ENCODE results near the gene PLAAT2. TPM values are rescaled to one million over a fixed set of nuclear protein-coding genes. Genes with fewer than 3 reads are reported as not detected.

Gene PLAAT2
- total and polyA plus RNA-seq, 2 donors (not counting 1 experiment from before 2014, with no cell fraction given) = 4.0 TPM; not detected in 1

DNA sequence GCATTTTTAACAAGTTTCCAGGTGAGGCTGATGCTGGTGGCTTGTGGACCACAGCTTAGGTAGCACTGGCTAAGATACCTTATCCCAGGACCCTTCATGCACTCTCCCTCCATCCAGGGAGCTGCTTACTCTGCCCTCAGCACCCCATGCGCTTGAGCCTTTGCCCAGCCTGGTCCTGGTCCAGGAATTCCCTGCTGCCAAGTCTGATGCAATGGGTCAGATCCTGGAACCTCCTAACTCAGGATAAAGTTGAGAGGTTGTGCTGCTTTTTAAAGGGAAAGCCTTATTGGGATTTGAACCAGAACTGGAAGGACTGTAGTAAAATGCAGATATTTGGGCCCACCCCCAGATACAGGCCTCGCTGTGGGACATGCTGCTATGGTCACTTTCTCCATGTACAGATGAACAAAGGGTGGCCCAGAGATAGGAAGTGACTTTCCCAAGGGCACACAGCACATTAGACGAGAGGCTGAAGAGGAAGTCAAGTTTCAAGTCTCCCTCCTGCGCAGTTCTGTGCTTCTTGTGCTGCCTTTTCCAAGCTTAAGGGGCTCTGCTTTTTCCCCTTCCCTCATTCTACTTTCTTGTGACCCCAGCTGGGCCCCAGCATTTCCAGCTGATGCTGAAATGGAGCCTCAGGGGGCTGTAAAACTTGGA lies 58.1 kb downstream of the PLAAT2 start:
- no peak overlapping the region for H3K4me3 Mint-ChIP-seq
- H3K27ac ChIP-seq (ENCODE audit: low read length in 2 of 2) = no peak overlapping the region

DNA sequence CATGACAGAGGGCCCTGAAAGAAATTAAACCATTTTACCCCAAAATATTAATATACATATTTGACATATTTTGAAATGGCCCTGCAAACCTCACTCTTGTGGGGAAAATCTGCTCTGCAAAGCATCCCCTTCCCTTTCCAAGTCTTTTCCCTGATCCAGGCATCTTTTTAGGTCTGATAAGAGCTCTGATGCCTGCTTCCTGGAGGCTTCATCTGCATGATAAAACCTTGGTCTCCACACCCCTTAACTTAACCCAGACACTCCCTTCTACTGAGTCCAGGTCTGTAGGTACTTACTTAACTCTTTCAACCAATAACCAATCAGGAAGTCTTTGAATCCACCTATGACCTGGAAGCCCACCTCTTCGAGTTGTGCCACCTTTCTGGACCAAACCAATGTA lies 59.1 kb downstream of the PLAAT2 start:
- no peaks in the 10 kb centered on the region for H4K20me1 ChIP-seq (ENCODE audit: control insufficient read depth, insufficient read depth, low read length, poor library complexity, severe bottlenecking)
- ATAC-seq (ENCODE audit: low read depth) (no peak), DNase-seq (no peak)
- no peak overlapping the region for H3K27ac ChIP-seq (ENCODE audit: low read length in 2 of 2)
- Mint-ChIP-seq H3K27ac (no peak overlapping the region), H3K4me1 (no peaks in the 10 kb centered on the region), H3K27me3 (peaks cover 27% of the 10 kb centered on the region), H3K4me3 (no peak overlapping the region), H3K9me3 (ENCODE audit: insufficient read depth) (peaks cover 9% of the 10 kb centered on the region)
- TF ChIP-seq EZH2 (IDR thresholded peaks at IDR 0.05; ENCODE audit: borderline replicate concordance, insufficient read depth, low read depth, low read length, poor library complexity, severe bottlenecking) = no peak
- TF ChIP-seq, protein P1, sequence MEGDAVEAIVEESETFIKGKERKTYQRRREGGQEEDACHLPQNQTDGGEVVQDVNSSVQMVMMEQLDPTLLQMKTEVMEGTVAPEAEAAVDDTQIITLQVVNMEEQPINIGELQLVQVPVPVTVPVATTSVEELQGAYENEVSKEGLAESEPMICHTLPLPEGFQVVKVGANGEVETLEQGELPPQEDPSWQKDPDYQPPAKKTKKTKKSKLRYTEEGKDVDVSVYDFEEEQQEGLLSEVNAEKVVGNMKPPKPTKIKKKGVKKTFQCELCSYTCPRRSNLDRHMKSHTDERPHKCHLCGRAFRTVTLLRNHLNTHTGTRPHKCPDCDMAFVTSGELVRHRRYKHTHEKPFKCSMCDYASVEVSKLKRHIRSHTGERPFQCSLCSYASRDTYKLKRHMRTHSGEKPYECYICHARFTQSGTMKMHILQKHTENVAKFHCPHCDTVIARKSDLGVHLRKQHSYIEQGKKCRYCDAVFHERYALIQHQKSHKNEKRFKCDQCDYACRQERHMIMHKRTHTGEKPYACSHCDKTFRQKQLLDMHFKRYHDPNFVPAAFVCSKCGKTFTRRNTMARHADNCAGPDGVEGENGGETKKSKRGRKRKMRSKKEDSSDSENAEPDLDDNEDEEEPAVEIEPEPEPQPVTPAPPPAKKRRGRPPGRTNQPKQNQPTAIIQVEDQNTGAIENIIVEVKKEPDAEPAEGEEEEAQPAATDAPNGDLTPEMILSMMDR (IDR thresholded peaks at IDR 0.05) = no peak
- H3K4me3 ChIP-seq (ENCODE audit: control extremely low read depth in 1 of 5, extremely low read depth in 1 of 5, insufficient read depth in 1 of 5, low read depth in 2 of 5, low read length in 4 of 5) = no peak overlapping the region
- peaks cover 0 to 14% (median 8%) of the 10 kb centered on the region in 3 donors for H3K9me3 ChIP-seq (ENCODE audit: control extremely low read depth in 1 of 3, control insufficient read depth in 2 of 3, insufficient read depth in 1 of 3, low read length in 2 of 3)
- peaks cover 0 to 16% (median 3%) of the 10 kb centered on the region in 4 experiments for H3K27me3 ChIP-seq (replicated peaks in 1 of 4; ENCODE audit: control extremely low read depth in 1 of 4, control insufficient read depth in 3 of 4, insufficient read depth in 4 of 4, low read length in 3 of 4)
- no peak overlapping the region for H3K9ac ChIP-seq (ENCODE audit: low read length)
- intact Hi-C loops (cut with micrococcal nuclease) = no loop called here
- ChIA-PET CTCF (interaction anchor here (1.1 kb wide), 1 partner anchor 25 kb away, joined by 3 read pairs; no protein-coding TSS in a partner anchor), POLR2A (no interaction called here)
- H3K36me3 ChIP-seq (replicated peaks in 1 of 2; ENCODE audit: control extremely low read depth in 1 of 2, control insufficient read depth in 1 of 2, extremely low read depth in 1 of 2, insufficient read depth in 2 of 2, low read length in 1 of 2) = no peaks in the 10 kb centered on the region
- peaks cover 4 to 7% of the 10 kb centered on the region in 2 donors for H3K4me1 ChIP-seq (ENCODE audit: control insufficient read depth in 2 of 2, insufficient read depth in 2 of 2, low read length in 2 of 2)
- no peaks in the 10 kb centered on the region for H3K79me2 ChIP-seq (ENCODE audit: control insufficient read depth, insufficient read depth, low read length)
- H2AFZ ChIP-seq (ENCODE audit: insufficient read depth, low read depth, low read length, poor library complexity, severe bottlenecking) = no peak overlapping the region
- 50% methylated on average over 1 of the region's 1 CpG for WGBS (ENCODE audit: insufficient coverage)
- H3K4me2 ChIP-seq (replicated peaks; ENCODE audit: low read depth, low read length, poor library complexity, severe bottlenecking) = no peak overlapping the region

More for the DNA sequence above, 58.1 kb downstream of the PLAAT2 start:
- TF ChIP-seq EZH2 (IDR thresholded peaks at IDR 0.05; ENCODE audit: borderline replicate concordance, insufficient read depth, low read depth, low read length, poor library complexity, severe bottlenecking) = no peak
- TF ChIP-seq, protein P1 (IDR thresholded peaks at IDR 0.05) = no peak
- 100% methylated on average over 1 of the region's 4 CpGs for WGBS (ENCODE audit: insufficient coverage)
- Histone ChIP-seq H3K9me3 (ENCODE audit: control extremely low read depth in 1 of 3, control insufficient read depth in 2 of 3, insufficient read depth in 1 of 3, low read length in 2 of 3) (peaks cover 0 to 8% (median 7%) of the 10 kb centered on the region in 3 donors), H3K4me2 (replicated peaks; ENCODE audit: low read depth, low read length, poor library complexity, severe bottlenecking) (no peak overlapping the region), H2AFZ (ENCODE audit: insufficient read depth, low read depth, low read length, poor library complexity, severe bottlenecking) (no peak overlapping the region), H3K79me2 (ENCODE audit: control insufficient read depth, insufficient read depth, low read length) (no peaks in the 10 kb centered on the region), H3K36me3 (replicated peaks in 1 of 2; ENCODE audit: control extremely low read depth in 1 of 2, control insufficient read depth in 1 of 2, extremely low read depth in 1 of 2, insufficient read depth in 2 of 2, low read length in 1 of 2) (no peaks in the 10 kb centered on the region), H4K20me1 (ENCODE audit: control insufficient read depth, insufficient read depth, low read length, poor library complexity, severe bottlenecking) (no peaks in the 10 kb centered on the region), H3K4me1 (ENCODE audit: control insufficient read depth in 2 of 2, insufficient read depth in 2 of 2, low read length in 2 of 2) (peaks cover 4 to 7% of the 10 kb centered on the region in 2 donors), H3K4me3 (ENCODE audit: control extremely low read depth in 1 of 5, extremely low read depth in 1 of 5, insufficient read depth in 1 of 5, low read depth in 2 of 5, low read length in 4 of 5) (no peak overlapping the region), H3K9ac (ENCODE audit: low read length) (no peak overlapping the region), H3K27me3 (replicated peaks in 1 of 4; ENCODE audit: control extremely low read depth in 1 of 4, control insufficient read depth in 3 of 4, insufficient read depth in 4 of 4, low read length in 3 of 4) (peaks cover 0 to 24% (median 3%) of the 10 kb centered on the region in 4 experiments)
- ChIA-PET POLR2A (no interaction called here), CTCF (no interaction called here)
- ATAC-seq (ENCODE audit: low read depth) = no peak
- peaks cover 27% of the 10 kb centered on the region for H3K27me3 Mint-ChIP-seq
- intact Hi-C loops (cut with micrococcal nuclease) = no loop called here
- DNase-seq = no peak
- no peaks in the 10 kb centered on the region for H3K4me1 Mint-ChIP-seq
- H3K9me3 Mint-ChIP-seq (ENCODE audit: insufficient read depth) = peaks cover 6% of the 10 kb centered on the region
- H3K27ac Mint-ChIP-seq = no peak overlapping the region
